Psoas muscle (tissue), 8 donors: ENCODE measurements around the gene FLII. TPM values are rescaled to one million over a fixed set of nuclear protein-coding genes. Genes with fewer than 3 reads are reported as not detected.

Experiments
- ATAC-seq, 4 donors: fragments of 200-7000 bp; cut with Tn5 transposase; one replicate each; pipeline ENCODE4 v1.9.1; 2020; ENCODE audit warnings: moderate library complexity in 3 of 4, mild to moderate bottlenecking in 2 of 4
- DNase-seq, 2 donors: peaks; one replicate each; pipeline ENCODE4 v3.0.0-alpha.2; 2020
- H3K27ac ChIP-seq: fragments of 200-600 bp; one replicate; pipeline ENCODE4 v1.8.0; 2022
- H3K27me3 ChIP-seq, 3 donors: fragments of 200-600 bp in 1 of 3; one replicate each; pipeline versions ENCODE4 v1.6.1 to v1.8.0; 2013 to 2022; ENCODE audit warnings: low read length in 2 of 3, mild to moderate bottlenecking in 2 of 3, moderate library complexity in 1 of 3; ENCODE audit not compliant: insufficient read depth in 3 of 3
- H3K36me3 ChIP-seq, 2 donors: fragments of 200-600 bp in 1 of 2; one replicate each; pipeline versions ENCODE4 v1.6.1 to v1.8.0; 2013 to 2022; ENCODE audit warnings: low read depth in 1 of 2, mild to moderate bottlenecking in 1 of 2, moderate library complexity in 1 of 2; ENCODE audit not compliant: insufficient read depth in 1 of 2
- H3K4me1 ChIP-seq: fragments of 200-600 bp; one replicate; pipeline ENCODE4 v1.8.0; 2022
- H3K4me3 ChIP-seq: fragments of 200-600 bp; one replicate; pipeline ENCODE4 v1.8.0; 2022; ENCODE audit warnings: mild to moderate bottlenecking
- H3K9me3 ChIP-seq: fragments of 200-600 bp; one replicate; pipeline ENCODE4 v1.8.0; 2022
- WGBS, 3 donors: extraction: QIAGEN DNeasy Blood & Tissue Kit; methylation state at CpG; one replicate each; pipeline versions ENCODE4 v1.1.6 to v1.1.7; 2013; 5-methylcytosine and 5-hydroxymethylcytosine counted together
- intact Hi-C, 2 donors: fragments of 100-400 bp; cut with DNase I; formaldehyde crosslinking; loops; one replicate each; pipeline versions ENCODE4 v1.11.0 to v1.14.2; 2022
- polyA plus RNA-seq, 3 donors: library from polyadenylated mRNA; stranded (reverse); fragments of 200-250 nt; gene quantifications; one replicate each; pipeline ENCODE4 v1.2.3, GENCODE V29; 2013
- total RNA-seq, 4 donors: library from RNA; stranded (reverse); fragmentation: NEBNext Ultra II Directional in 2 of 4; extraction: Animal tissue kit (Norgen Biotek cat#: 25700) in 2 of 4; gene quantifications; one replicate each; pipeline versions ENCODE4 v1.2.1 to v1.2.4, GENCODE V29; 2021 to 2023
- TF ChIP-seq, protein P1 (sequence below): fragments of 200-600 bp; IDR thresholded peaks from one replicate; pipeline ENCODE4 v1.8.0; 2022; ENCODE audit warnings: antibody characterized with exemption
- donor health status: healthy with polysubstance abuse.
- donor health status: DM: no; HTN: no; CAD: no; lungs with moderate emphysema.
- donor health status: Bipolar disorder and iron deficiency.
- donor health status: healthy.
- donor health status: DM: yes; HTN: yes; CAD: no.
- donor health status: DM: no; HTN: no; CAD: no.
- donor health status: DM: no; HTN: no; CAD: no.
- donor health status: DM: yes; HTN: yes; CAD: no.

The FLII gene
- total and polyA plus RNA-seq, 7 donors = 379 to 816 (median 517) TPM

DNA sequence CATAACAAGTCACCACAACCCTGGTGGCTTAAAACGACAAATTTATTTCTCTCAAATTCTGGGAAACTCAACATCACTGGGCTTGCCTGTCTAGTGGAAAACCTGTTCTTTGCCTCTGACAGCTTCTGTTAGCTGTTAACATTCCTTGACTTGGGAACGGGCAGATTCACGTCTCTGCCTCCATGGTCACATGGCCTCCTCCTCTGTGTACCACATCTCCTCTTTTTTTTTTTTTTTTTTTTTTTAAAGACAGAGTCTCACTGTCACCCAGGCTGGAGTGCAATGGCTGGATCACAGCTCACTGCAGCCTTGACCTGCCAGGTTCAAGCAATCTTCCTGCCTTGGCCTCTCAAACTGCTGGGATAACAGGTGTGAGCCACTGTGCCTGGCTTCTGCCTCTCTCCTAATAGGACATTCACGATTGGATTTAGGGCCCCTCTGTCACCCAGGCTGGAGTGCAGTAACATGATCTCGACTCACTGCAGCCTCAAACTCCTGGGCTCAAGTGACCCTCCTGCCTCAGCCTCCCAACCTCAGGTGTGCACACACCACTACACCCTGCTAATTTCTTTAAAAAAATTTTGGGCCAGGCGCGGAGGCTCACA is 44.8 kb downstream of the FLII start:
- TF ChIP-seq, protein P1, sequence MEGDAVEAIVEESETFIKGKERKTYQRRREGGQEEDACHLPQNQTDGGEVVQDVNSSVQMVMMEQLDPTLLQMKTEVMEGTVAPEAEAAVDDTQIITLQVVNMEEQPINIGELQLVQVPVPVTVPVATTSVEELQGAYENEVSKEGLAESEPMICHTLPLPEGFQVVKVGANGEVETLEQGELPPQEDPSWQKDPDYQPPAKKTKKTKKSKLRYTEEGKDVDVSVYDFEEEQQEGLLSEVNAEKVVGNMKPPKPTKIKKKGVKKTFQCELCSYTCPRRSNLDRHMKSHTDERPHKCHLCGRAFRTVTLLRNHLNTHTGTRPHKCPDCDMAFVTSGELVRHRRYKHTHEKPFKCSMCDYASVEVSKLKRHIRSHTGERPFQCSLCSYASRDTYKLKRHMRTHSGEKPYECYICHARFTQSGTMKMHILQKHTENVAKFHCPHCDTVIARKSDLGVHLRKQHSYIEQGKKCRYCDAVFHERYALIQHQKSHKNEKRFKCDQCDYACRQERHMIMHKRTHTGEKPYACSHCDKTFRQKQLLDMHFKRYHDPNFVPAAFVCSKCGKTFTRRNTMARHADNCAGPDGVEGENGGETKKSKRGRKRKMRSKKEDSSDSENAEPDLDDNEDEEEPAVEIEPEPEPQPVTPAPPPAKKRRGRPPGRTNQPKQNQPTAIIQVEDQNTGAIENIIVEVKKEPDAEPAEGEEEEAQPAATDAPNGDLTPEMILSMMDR = no peak
- 53 to 66% (median 60%) methylated on average over 7 of the region's 7 CpGs for WGBS, 3 donors

GRCh38 chr17:18208092-18208491 is 50.4 kb downstream of the FLII start:
- Histone ChIP-seq H3K9me3 (no peaks in the 10 kb centered on the region), H3K27me3 (no peaks in the 10 kb centered on the region), H3K27ac (no peak overlapping the region), H3K4me1 (no peaks in the 10 kb centered on the region), H3K36me3 (peaks cover 2 to 76% of the 10 kb centered on the region in 2 donors), H3K4me3 (no peak overlapping the region)
- TF ChIP-seq, protein P1 = no peak
- no peak for ATAC-seq
- no peak for DNase-seq
- WGBS, 3 donors = 84 to 90% (median 88%) methylated on average over 19 of the region's 19 CpGs
- intact Hi-C loops = no loop called here

More for the DNA sequence above, 44.8 kb downstream of the FLII start:
- Histone ChIP-seq H3K4me3 (no peak overlapping the region), H3K27ac (no peak overlapping the region), H3K4me1 (peaks cover 4% of the 10 kb centered on the region), H3K9me3 (no peaks in the 10 kb centered on the region), H3K27me3 (no peaks in the 10 kb centered on the region), H3K36me3 (peaks cover 0 to 26% of the 10 kb centered on the region in 2 donors)
- intact Hi-C loops = loop anchor here in 1 of 2 donors (10.0 kb wide), 1 partner anchor 69 kb away; no protein-coding TSS in a partner anchor
- ATAC-seq = no peak
- no peak for DNase-seq

GRCh38 chr17:18206962-18207361 is 51.6 kb downstream of the FLII start:
- TF ChIP-seq, protein P1 = no peak
- H3K9me3 ChIP-seq = no peaks in the 10 kb centered on the region
- peaks cover 2 to 83% of the 10 kb centered on the region in 2 donors for H3K36me3 ChIP-seq
- intact Hi-C loops = no loop called here
- no peaks in the 10 kb centered on the region for H3K27me3 ChIP-seq
- H3K27ac ChIP-seq = no peak overlapping the region
- no peak overlapping the region for H3K4me3 ChIP-seq
- ATAC-seq (no peak), DNase-seq (no peak)
- peaks cover 11% of the 10 kb centered on the region for H3K4me1 ChIP-seq

- TF ChIP-seq, protein P1 = no peak
- intact Hi-C loops = no loop called here
- H3K4me1 ChIP-seq = peaks cover 17% of the 10 kb centered on the region
- WGBS, 3 donors = 66 to 81% (median 67%) methylated on average over 2 of the region's 2 CpGs
- ATAC-seq (no peak), DNase-seq (no peak)
- no peaks in the 10 kb centered on the region for H3K27me3 ChIP-seq
- no peaks in the 10 kb centered on the region for H3K9me3 ChIP-seq
- no peak overlapping the region for H3K27ac ChIP-seq
- peaks cover 2 to 84% of the 10 kb centered on the region in 2 donors for H3K36me3 ChIP-seq
- no peak overlapping the region for H3K4me3 ChIP-seq
Observed at GRCh38 chr17:18205861-18206260, 52.7 kb downstream of the FLII start.

GRCh38 chr17:18203308-18203707 is 55.2 kb downstream of the FLII start:
- ATAC-seq (peak in 3 of 4 donors; percentile 15 to 38 (median 27)), DNase-seq (no peak)
- H3K4me1 ChIP-seq = peaks cover 30% of the 10 kb centered on the region
- H3K27me3 ChIP-seq = no peaks in the 10 kb centered on the region
- TF ChIP-seq, protein P1 = no peak
- H3K9me3 ChIP-seq = no peaks in the 10 kb centered on the region
- peaks cover 2 to 73% of the 10 kb centered on the region in 2 donors for H3K36me3 ChIP-seq
- H3K4me3 ChIP-seq = no peak overlapping the region
- intact Hi-C loops = no loop called here
- H3K27ac ChIP-seq = no peak overlapping the region
- WGBS, 3 donors = 41 to 60% (median 60%) methylated on average over 7 of the region's 7 CpGs
